ENCODE data around the gene MRPL40.

Gene MRPL40

DNA sequence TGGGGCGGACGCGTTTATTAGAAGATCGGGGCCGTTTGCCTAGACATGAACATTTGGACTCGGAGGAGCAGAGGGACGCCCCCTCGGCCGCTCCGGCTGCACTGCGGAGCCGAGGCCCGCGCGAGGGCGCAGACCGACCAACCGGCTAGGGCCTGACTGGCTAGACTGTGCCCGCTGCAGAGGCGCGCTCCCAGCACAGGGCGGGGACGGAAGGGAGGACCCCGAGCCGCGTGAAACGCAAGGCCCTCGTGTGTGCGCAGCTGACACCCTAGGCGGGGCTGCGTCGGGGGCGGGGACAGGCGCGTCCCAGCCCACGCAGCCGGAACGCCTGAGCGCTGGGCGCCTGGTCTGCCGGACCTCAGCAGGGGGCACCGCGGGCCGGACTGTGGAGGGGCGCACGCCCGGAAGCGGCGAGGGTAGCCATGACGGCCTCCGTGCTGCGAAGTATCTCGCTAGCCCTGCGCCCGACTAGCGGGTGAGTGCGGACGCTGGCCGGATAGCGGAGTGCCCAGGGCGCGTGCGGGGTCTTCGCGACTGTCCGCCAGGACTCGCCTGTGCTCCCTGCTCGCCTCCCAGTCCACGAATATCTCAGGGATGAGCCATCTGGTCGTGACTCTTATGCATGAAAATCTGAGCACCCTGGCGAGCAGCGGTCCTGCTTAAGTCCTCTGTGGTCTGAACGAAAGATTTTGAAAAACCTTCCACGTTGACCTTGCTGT lies at the start of gene MRPL40:
MRPL40 (plus strand) TSS at position 413 of the 719 bp plus-strand sequence; CDS start at position 423, 10 bp downstream.
- DNase-seq (ENCODE audit: low read depth), result peak; percentile 89

DNA sequence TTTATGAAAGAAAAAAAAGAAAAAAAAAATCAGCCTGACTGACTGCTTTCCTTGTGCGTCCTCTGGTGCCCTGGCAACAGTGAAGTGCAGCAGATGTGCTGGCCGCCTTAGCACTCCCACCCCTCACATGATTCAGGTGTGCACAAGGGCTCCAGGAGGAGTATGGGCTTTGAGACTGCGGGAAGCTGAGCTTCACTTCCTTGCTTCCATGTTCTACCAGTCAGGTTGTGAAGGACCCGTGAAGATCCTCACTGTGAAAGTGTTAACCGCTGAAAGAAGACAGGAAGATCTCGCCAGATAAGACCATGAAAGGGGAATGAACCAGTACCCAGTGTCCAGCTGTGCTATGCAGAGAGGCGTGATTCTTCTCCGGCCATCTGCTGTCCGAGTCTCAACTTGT lies 49.1 kb upstream of the MRPL40 start:
- DNase-seq (ENCODE audit: low read depth), result no peak

DNA sequence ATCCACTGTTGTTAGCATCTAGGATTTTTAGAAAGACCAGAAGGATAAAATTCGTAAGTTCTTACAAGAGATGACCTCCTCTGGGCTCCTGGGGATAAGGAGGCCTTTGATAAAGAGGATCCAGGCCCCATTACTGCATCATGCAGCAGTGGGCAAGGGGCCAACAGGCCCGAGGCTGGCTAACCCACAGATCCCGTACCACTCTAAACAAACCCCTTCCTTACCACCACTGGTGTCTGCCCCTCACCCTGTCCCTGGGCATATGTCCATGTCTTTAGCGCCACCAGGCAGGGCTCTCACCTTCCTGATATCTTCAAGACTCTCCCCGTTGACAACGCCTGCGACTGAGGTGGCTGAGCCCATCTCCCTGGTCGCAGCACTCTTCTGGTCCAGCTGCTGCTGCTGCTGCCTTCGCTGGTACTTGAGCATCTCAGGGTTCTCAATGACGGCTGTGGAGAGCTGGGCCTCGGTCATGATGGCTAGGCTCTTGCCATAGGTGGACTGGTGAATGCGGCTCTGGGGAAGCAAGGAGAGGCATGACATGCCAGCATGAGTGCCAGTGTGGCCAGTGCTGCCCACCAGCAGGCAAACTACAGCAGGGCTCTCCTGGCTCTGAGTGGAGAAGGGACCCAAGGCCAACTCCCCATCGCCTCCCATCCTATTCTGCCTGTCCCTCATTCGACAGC lies 47.0 kb upstream of the MRPL40 start:
- no peak for DNase-seq (ENCODE audit: low read depth)

DNA sequence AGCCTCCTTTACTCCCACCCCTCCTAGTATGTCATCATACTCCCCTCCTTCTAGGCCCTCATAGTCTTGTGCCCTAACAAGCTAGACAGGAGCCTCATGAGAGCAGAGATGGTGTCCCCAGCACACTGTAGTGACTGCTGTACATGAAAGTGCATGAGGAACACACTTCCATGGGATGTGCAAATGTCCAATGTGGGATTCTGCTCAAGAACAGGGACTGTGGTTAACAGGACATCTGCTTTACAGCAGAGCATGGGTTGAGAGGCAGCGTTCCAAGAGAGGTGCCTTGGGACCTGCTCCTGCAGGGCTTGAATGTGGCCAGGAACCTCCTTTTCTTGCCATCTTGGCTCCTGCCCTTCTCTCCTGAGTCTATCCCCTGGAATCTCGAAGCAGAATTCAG lies 46.1 kb upstream of the MRPL40 start:
- no peak for DNase-seq (ENCODE audit: low read depth)

DNA sequence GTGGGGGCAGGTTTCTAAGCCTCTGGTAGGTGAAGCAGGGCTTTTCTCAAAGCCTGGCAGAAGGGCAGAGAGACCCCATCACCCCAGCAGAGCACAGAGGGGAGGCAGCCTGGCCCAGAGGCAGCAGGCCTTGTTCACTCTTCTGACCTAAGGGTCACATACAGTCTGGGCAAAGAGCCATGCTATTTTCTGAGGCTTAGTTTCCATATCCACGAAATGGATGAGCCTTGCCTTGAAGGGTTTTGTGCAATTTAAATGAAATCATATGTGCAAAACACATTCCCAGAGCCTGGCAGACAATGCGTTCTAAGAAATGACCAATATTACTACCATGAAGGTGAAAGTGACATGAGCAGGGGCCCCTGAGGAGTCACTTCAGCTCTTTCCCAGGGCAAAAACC lies 45.3 kb upstream of the MRPL40 start:
- peak; percentile 26 for DNase-seq (ENCODE audit: low read depth)

DNA sequence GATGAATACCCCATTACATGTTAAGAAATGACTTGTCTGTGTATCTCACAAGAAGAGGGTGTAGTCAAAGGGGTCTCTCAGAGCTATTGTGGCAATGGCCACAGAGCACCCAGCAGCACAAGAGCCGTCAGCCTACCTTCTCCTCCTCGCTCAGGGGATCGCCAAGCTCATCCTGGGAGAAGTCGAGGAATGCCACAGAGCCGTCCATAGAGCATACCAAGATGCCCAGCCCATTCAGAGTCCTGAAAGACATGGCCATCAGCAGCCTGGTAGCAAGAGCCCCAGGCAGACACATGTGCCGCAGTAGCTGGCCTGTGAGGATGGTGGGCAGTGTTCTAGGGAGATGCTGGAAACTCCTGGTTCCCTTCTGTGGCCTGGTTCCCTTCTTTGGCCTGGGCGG lies 44.8 kb upstream of the MRPL40 start:
- no peak for DNase-seq (ENCODE audit: low read depth)

DNA sequence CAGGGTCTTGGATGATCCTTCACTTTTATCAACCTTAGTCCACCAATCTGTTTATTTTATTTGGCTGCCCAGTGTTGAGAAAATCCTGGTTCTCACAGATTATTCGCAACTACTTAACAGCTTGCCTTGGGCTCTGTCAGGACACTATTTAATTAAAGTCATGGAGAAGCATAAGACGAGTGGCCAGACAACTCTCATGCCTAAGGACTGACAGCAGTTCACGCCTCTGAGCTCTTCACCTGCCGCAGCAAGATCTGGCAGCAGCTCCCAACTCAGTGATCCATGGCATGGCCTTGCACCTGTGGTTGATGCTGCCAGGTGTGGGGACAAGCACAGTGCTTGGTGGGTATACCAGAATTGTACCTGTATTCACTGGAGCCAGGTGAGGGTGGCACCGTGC lies 38.6 kb upstream of the MRPL40 start:
- no peak for DNase-seq (ENCODE audit: low read depth)

DNA sequence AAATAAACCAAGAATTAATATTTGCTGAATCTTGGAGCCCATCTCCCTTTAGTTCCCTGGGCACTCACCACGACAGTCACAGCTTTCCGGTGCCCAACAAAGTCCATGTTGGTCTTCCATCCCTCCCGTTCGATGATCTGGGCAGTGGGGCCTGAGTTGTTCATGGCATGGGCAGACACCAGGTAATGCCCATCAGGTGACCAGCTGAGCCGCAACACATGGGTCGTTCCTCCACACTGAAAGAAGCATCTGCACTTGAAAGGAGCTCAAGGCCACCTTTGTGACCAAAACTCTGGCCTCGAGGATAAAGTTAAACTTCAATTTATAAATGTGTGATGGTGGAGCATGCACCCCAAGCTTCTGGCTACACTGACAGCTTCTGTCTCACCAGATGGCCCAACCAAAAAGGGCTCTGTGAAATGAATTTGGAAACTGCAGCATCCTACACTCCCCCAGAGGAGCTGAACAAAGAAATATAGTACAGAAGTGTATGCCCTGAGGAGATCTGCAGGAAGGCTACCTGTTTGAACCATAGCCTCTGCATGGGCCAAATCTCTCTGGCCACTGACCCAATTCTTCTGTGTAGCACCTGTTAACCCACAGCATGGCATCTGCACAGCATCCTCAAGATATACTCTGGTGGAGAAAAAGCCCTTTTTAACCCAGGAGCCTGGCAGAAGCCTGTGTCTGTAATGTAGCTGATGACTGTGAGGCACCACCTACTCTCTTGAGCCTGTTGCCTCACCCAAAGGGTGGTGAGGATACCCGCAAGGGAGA lies 37.9 kb upstream of the MRPL40 start:
- no peak for DNase-seq (ENCODE audit: low read depth)

DNA sequence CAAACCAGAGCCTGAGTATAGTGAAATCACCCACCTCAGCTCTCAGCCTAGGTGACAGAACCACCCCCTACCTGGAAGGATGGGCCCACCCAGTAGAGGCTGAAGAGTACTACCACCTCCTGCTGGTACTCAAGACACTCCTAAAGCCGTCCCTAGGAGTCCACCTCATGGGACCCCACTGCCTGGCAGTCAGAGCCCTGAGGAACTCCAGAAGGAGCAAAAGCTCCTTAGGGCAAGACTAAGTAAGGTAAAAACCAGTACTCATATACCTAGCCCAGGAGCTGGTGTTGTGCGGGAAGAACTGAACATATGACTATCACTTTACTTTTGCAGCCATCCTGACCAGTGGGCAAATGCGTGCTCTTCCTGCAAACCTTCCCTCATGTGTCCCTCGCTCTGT lies 37.1 kb upstream of the MRPL40 start:
- no peak for DNase-seq (ENCODE audit: low read depth)

DNA sequence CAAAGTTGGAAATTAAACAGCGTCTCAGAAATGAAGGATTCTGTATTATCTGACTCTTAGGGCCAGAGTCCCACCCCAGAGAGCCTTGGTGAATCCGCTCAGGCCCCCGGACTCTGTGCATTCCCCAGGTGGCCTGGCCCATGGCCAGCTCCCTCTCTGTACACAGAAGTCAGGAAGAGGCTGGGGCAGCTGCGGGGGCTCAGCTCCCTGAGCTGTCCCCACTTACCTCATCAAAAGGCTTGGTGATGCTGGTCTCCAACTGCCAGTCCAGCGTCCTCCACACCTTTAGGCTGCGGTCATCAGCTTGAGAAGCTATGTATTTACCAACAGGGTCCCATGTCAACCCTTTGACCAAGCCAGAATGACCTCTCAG lies 35.8 kb upstream of the MRPL40 start:
- DNase-seq (ENCODE audit: low read depth), result no peak

DNA sequence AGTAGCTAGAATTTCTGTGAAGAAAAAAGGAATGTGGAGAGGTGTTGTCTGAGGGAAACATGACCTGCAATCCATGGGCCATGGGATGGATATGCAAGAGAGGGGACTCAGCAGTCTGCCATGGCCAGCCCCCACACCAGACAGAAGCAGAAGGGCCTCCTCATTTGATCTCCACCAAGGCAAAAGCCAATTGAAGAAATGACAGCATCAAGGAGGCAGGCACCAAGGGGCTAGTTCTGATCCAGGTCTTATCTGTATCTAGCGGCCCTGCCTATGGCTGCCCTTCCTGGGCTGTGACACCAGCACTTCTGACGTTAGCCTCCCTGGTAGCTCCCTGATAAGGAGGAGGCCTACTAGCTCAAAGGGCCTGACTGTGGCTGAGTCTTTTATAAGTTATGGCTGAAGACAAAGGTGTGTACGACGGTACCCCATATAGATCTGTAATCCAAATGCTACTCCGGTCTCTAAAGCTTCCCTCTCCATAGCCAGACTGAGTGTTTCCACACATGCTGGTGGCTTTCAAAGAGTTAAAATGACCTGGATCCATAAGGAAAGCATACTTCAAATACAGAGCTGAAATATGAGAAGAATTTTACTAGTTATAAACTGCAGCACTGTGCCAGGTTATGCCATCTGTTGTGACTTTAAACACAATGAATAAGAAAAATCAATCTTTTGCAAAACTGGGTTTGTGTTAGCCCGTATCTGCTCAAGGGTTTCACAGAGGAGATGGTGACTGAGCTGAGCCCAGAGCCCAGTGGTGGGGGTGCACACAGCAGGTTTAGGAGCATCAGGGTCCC lies 35.2 kb upstream of the MRPL40 start:
- DNase-seq (ENCODE audit: low read depth), result no peak

DNA sequence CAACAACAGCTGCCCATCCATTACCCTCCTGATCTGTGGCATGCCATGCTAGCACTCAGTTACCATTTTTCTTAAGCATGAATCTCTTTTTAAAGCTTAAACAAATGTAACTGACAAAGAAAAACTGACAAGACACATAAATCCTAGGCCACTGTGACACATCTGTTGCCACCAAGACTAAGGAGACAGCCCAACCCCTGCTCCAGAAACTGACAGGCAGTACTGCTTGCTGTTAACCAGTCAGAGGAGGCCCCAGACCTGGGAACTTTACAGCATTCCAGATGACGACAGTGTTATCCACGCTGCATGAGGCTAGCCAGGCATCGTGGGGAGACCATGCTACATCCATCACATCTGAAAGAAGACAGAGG lies 34.6 kb upstream of the MRPL40 start:
- DNase-seq (ENCODE audit: low read depth), result no peak

DNA sequence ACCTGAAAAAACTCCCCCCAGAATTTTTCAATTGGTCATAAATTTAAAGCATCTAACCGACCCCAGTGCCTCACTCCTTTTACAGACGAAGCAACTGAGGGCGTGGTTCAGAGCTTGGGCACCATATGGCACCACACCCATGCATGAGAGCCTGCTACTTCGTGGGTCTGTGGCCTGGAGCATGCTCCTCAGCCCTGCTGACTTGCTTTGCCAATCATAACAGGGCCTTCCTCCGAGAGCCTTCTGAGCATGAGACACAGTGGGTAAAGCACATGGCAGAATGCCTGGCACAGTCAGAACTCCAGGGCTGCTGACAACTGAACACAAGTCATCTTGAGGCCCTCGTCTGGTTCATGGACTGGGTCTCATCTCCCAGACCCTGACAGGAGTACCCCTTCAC lies 34.1 kb upstream of the MRPL40 start:
- DNase-seq (ENCODE audit: low read depth), result no peak

DNA sequence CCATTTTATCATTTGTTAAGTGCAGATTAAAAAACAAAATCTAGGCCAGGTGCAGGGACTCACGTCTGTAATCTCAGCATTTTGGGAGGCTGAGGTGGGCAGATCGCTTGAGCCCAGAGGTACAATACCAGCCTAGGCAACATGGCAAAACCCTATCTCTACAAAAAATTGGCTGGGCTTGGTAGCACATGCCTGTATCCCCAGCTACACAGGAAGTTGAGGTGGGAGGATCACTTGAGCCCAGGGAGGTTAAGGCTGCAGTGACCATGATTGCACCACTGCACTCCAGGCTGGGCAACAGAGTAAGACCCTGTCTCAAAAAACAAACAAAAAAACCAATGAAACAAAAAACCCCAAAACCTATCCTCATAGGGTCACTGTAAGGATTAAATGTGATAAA lies 33.7 kb upstream of the MRPL40 start:
- DNase-seq (ENCODE audit: low read depth), result no peak

DNA sequence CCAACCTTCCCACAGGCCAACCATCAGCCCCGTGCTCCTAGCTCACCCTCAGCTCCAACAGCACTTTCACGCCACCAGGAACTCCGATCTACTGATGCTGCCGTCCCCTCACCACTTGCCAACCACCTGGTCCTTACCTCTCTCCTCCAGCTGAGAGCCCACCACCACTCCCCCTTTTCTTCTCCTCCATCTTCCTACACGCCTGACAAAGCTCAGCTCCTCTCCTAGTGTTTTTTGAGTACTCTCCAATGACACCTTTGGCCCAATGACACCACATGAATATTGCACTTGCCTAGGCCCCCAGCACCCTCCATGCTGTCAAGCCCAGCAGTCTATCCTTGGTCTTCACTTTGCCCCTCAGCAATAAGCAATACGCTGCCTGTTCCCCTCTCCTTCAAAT lies 31.5 kb upstream of the MRPL40 start:
- no peak for DNase-seq (ENCODE audit: low read depth)

DNA sequence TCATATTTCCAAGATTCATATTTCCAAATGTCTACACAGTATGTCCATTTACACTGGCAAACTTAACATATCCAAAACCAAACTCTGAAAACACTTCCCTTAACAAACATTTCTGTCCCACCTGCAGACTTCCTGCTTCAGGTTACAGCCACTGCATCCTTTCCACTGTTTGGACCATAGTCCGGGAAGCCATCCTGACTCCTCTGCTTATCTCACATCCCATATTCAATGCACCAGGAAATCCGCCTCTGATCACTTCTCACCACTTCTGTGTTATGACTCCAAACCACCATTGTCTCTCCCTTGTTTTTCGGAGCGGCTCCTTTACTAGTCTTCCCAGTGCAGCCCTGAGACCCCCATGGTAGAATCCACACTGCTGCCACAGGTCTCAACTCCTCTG lies 30.9 kb upstream of the MRPL40 start:
- DNase-seq (ENCODE audit: low read depth), result no peak

DNA sequence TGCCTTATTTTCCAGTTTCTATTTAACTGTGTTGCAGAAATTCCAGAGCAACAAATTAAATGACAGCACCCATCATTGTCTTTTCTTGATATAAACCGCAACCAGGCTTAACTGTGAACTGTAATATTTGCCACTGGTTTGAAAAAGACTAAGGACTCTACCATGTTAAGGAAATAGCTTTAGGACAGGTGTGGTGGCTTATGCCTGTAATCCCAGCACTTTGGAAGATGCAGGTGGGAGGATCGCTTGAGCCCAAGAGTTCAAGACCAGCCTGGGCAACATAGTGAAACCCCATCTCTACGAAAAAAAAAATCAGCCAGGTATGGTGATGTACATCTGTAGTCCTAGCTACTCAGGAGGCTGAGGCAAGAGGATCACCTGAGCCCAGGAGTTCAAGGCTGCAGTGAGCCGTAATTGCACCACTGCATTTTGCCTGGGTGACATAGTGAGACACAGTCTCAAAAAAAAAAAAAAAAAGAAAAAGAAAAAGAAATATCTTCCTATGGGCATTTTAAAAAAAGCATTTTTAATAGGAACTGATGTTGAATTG lies 29.6 kb upstream of the MRPL40 start:
- no peak for DNase-seq (ENCODE audit: low read depth)

DNA sequence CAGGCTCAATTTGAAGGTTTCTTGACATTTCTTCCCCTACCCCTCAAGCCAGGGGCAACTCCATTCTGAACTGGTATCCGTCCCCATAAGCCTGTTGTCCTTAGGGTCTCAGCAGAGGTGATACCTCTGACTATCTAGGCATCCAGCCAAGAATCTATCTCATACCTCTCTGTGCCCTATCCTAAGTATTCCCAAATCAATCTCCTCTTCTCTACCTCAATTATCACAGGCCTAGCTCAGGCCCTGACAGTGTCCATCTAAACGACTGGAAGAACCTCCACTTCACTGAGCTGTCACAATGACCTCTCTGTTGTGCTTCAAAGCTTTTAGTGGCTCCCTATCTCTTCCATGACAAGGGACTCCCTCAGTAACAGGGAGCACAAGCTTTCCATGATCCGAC lies 27.7 kb upstream of the MRPL40 start:
- no peak for DNase-seq (ENCODE audit: low read depth)

DNA sequence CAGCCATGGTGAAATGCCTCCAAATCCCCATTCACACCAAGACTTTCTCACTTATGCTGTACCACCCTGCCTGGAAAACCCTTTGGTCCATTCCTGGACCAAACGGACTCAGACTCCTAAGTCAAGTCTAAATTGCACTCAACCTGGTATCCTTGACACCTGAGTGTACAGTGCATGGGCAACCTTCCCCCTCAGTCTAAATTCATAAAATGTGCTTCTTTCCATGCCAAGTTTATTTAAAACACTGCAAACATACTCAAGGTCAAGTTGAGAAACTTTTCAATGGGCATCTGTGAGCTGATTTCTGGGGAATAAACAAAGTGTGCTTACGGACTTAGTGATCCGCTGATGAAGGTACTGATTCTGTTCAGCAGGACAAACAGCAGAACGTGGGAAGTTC lies 27.2 kb upstream of the MRPL40 start:
- DNase-seq (ENCODE audit: low read depth), result no peak

DNA sequence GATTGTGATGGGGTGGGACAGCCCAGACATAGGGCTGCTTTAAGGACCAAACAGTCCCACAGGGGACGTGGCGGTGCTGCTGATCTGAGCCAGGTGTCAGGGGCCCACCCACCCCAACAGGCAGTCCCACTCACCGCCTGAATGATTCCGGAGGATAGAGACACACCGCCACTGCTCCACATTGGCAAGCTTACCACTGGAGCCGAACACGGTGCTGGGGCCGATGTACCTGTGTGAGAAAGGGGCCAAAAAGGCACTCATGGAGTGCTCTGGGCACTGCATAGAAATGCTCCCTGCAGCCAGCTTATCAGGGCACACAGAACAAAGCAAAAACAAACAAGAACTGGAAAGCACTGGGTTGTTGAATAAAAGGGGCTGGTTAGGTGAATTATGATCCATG lies 26.7 kb upstream of the MRPL40 start:
- no peak for DNase-seq (ENCODE audit: low read depth)

DNA sequence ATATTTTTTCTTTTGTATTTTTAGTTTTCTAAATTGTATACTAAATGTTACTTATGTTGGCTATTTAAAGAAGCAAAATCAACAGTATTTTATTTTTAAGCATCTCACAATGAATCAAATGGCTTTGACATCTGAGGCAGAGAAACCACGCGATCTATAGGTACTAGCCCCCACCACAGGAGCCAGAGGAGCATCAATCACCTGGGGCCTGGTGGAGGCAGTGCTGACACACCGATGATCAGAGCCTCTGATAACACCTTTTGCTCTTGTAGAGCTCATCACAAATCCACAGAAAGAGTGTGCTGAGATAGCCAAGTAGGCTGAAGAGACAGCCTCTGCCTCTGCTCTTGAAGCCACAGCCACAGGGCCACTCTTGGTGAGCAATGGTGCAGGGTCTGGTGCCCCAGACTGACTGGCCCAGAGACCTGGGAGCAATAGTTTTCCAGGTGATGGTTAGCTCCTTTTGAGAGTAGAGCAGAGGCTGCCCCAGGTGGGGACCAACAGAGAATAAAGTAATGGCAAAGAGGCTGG lies 26.0 kb upstream of the MRPL40 start:
- no peak for DNase-seq (ENCODE audit: low read depth)

DNA sequence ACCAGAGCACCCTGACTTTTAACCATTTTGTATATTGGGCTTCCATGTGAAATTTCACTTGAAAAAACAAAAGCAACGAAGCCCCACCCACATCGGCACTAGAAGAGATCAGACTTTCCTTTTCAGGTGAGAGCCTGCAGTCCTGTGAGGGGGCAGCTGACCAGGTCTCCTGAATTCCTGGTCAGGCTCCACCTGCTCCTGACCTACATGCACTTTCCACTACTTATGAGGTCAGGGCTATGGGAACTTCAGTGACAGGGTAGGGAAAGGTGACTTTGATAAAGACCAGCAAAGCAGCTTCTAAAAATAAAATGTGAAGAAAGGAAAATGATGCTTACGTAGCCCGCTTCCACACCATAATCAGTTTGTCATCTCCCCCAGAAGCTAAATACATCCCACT lies 25.5 kb upstream of the MRPL40 start:
- no peak for DNase-seq (ENCODE audit: low read depth)
